Activated naive CD8-positive, alpha-beta T cell treated with anti-CD3 and anti-CD28 coated beads for 36 hours (primary cell): ENCODE results near the gene FAM184B. TPM values are rescaled to one million over a fixed set of nuclear protein-coding genes. Genes with fewer than 3 reads are reported as not detected.

Experiments used
- DNase-seq: peaks from one replicate; pipeline ENCODE4 v3.0.0; 2021
- H3K27ac Mint-ChIP-seq: one replicate; pipeline ENCODE4 v1.8.0; 2022; ENCODE audit warnings: mild to moderate bottlenecking, moderate library complexity, mixed read lengths
- H3K27me3 Mint-ChIP-seq: one replicate; pipeline ENCODE4 v1.8.0; 2022; ENCODE audit warnings: mild to moderate bottlenecking, mixed read lengths
- H3K36me3 Mint-ChIP-seq: one replicate; pipeline ENCODE4 v1.8.0; 2021; ENCODE audit warnings: mild to moderate bottlenecking, mixed read lengths
- H3K4me1 Mint-ChIP-seq: one replicate; pipeline ENCODE4 v1.8.0; 2021; ENCODE audit warnings: mixed read lengths
- H3K4me3 Mint-ChIP-seq: one replicate; pipeline ENCODE4 v1.8.0; 2022; ENCODE audit warnings: mild to moderate bottlenecking, moderate library complexity, mixed read lengths
- H3K9me3 Mint-ChIP-seq: one replicate; pipeline ENCODE4 v1.8.0; 2022; ENCODE audit warnings: mixed read lengths
- total RNA-seq, 2 experiments: library from RNA; stranded (reverse); gene quantifications; one replicate each; pipeline ENCODE4 v1.2.3, GENCODE V29; 2021

FAM184B gene
- total RNA-seq, 2 experiments from 2014 or later = 0.04 TPM; not detected in 1

- Mint-ChIP-seq H3K4me1 (peaks cover 23% of the 10 kb centered on the region), H3K9me3 (no peaks in the 10 kb centered on the region), H3K4me3 (no peak overlapping the region), H3K36me3 (peaks cover 34% of the 10 kb centered on the region), H3K27me3 (no peaks in the 10 kb centered on the region), H3K27ac (no peak overlapping the region)
- DNase-seq = no peak
These were observed 198.1 kb downstream of the FAM184B start for GRCh38 chr4:17583276-17583675.

DNA sequence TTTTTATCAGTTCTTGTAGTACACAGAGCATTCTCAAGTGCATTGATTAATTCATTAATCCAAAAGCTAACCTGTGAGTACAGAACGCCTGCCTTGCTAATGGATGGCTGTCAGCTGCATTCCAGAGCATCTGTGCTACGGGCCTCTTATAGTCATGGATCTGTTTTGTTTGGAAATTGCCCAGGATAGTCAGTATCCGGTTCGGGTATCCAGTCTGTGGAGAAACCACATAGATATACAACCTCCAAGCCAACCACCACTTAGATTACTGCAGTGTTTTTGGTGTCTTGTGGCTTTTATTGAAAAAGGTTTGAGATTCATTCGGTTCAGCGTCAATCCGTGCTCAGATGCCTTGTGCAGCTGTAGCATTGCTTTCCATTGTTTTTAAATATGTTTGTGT lies 200.5 kb downstream of the FAM184B start:
- Mint-ChIP-seq H3K27ac (no peak overlapping the region), H3K4me1 (peaks cover 26% of the 10 kb centered on the region), H3K4me3 (no peak overlapping the region), H3K9me3 (no peaks in the 10 kb centered on the region), H3K36me3 (peaks cover 35% of the 10 kb centered on the region), H3K27me3 (no peaks in the 10 kb centered on the region)
- no peak for DNase-seq

Other genes with a start within 250 kb of the FAM184B start
- gene LAP3, start 204.4 kb downstream of the FAM184B start, total RNA-seq = 100 to 1,000 TPM; 146 TPM
- 10 to 100 TPM; 57.2 to 72.5 TPM for gene MED28, start 167.0 kb downstream of the FAM184B start, total RNA-seq
- gene DCAF16, start 29.1 kb upstream of the FAM184B start, total RNA-seq = 10 to 100 TPM; 39.8 to 43.0 TPM
- gene NCAPG, start 29.4 kb upstream of the FAM184B start, total RNA-seq = 10 to 100 TPM; 68.7 to 69.0 TPM
- gene LCORL, start 240.1 kb upstream of the FAM184B start, total RNA-seq = 1 to 10 TPM; 4.6 to 7.1 TPM